GM23248 (cell line): ENCODE measurements around the gene OR2A14. TPM values are rescaled to one million over a fixed set of nuclear protein-coding genes. Genes with fewer than 3 reads are reported as not detected.

Source experiments
- polyA plus RNA-seq: library from polyadenylated mRNA; unstranded; fragments of >200 nt; fragmentation: Nextera tagmentation; extraction: Ambion mirVana; gene quantifications from 2 replicates; pipeline ENCODE4 v1.2.1, GENCODE V29; 2016
- small RNA-seq: library from RNA; depleted of rRNA; stranded (forward); fragments of <200 nt; gene quantifications from one replicate; pipeline ENCODE3, GENCODE V24; 2014; ENCODE audit warnings: low read depth, low replicate concordance
- total RNA-seq: library from RNA; depleted of rRNA; stranded (reverse); fragments of >200 nt; shearing (Covaris generic); gene quantifications from 2 replicates; pipeline ENCODE4 v1.2.3, GENCODE V29; 2014; rRNA removed

The OR2A14 gene
- total and polyA plus RNA-seq, 2 experiments from 2014 or later, result not detected

Small RNA genes lying within 50 kb of the gene (small RNA-seq; reads per million reads assigned to genes)
- gene OR2A41P, result not detected

Other genes starting within 250 kb of the OR2A14 start
- gene TCAF1, start 221.0 kb upstream of the OR2A14 start, total RNA-seq, result 82.9 and 97.0 TPM in 2 replicates
- gene TCAF1, start 221.0 kb upstream of the OR2A14 start, polyA plus RNA-seq, result 46.5 and 47.0 TPM in 2 replicates
- gene OR2F2, start 187.9 kb upstream of the OR2A14 start, total RNA-seq, result not detected in 2 replicates
- gene OR2F2, start 187.9 kb upstream of the OR2A14 start, polyA plus RNA-seq, result not detected in 2 replicates
- gene OR2F1, start 168.3 kb upstream of the OR2A14 start, total RNA-seq, result not detected in 2 replicates
- not detected in 2 replicates for gene OR2F1, start 168.3 kb upstream of the OR2A14 start, polyA plus RNA-seq
- not detected in 2 replicates for gene OR6B1, start 122.9 kb upstream of the OR2A14 start, total RNA-seq
- not detected in 2 replicates for gene OR6B1, start 122.9 kb upstream of the OR2A14 start, polyA plus RNA-seq
- not detected in 2 replicates for gene OR2A5, start 74.2 kb upstream of the OR2A14 start, total RNA-seq
- not detected in 2 replicates for gene OR2A5, start 74.2 kb upstream of the OR2A14 start, polyA plus RNA-seq
- not detected in 2 replicates for gene OR2A25, start 53.4 kb upstream of the OR2A14 start, total RNA-seq
- gene OR2A25, start 53.4 kb upstream of the OR2A14 start, polyA plus RNA-seq, result not detected in 2 replicates
- not detected in 2 replicates for gene OR2A12, start 36.9 kb upstream of the OR2A14 start, total RNA-seq
- gene OR2A12, start 36.9 kb upstream of the OR2A14 start, polyA plus RNA-seq, result not detected in 2 replicates
- gene OR2A2, start 13.6 kb upstream of the OR2A14 start, total RNA-seq, result not detected in 2 replicates
- gene OR2A2, start 13.6 kb upstream of the OR2A14 start, polyA plus RNA-seq, result not detected in 2 replicates
- 1.3 TPM in 1 of 2 replicates, not detected in the other for gene CTAGE4, start 60.3 kb downstream of the OR2A14 start, total RNA-seq
- gene CTAGE4, start 60.3 kb downstream of the OR2A14 start, polyA plus RNA-seq, result 0.35 and 1.0 TPM in 2 replicates
- gene ARHGEF35, start 72.7 kb downstream of the OR2A14 start, total RNA-seq, result 3.4 and 4.3 TPM in 2 replicates
- gene ARHGEF35, start 72.7 kb downstream of the OR2A14 start, polyA plus RNA-seq, result 4.5 and 5.8 TPM in 2 replicates
- gene OR2A42, start 116.4 kb downstream of the OR2A14 start, total RNA-seq, result 0.25 and 0.32 TPM in 2 replicates
- 0.06 TPM in 1 of 2 replicates, not detected in the other for gene OR2A42, start 116.4 kb downstream of the OR2A14 start, polyA plus RNA-seq
- gene OR2A7, start 141.6 kb downstream of the OR2A14 start, total RNA-seq, result 1.1 TPM in 1 of 2 replicates, not detected in the other
- 0.22 and 0.26 TPM in 2 replicates for gene OR2A7, start 141.6 kb downstream of the OR2A14 start, polyA plus RNA-seq
- 0.13 TPM in 1 of 2 replicates, not detected in the other for gene CTAGE8, start 146.1 kb downstream of the OR2A14 start, total RNA-seq
- not detected in 2 replicates for gene CTAGE8, start 146.1 kb downstream of the OR2A14 start, polyA plus RNA-seq
- 0.13 and 0.32 TPM in 2 replicates for gene OR2A1, start 189.2 kb downstream of the OR2A14 start, total RNA-seq
- gene OR2A1, start 189.2 kb downstream of the OR2A14 start, polyA plus RNA-seq, result 0.10 and 0.15 TPM in 2 replicates
- 2.4 TPM in 2 replicates for gene ARHGEF5, start 232.2 kb downstream of the OR2A14 start, total RNA-seq
- 2.6 and 2.9 TPM in 2 replicates for gene ARHGEF5, start 232.2 kb downstream of the OR2A14 start, polyA plus RNA-seq